ENCODE results near the gene LRRC27.
"Not testable (repeated sequence)": the region's sequence is repeated elsewhere in the genome, so short reads cannot be mapped to it uniquely, and the experiment has no call there.

LRRC27 gene

DNA sequence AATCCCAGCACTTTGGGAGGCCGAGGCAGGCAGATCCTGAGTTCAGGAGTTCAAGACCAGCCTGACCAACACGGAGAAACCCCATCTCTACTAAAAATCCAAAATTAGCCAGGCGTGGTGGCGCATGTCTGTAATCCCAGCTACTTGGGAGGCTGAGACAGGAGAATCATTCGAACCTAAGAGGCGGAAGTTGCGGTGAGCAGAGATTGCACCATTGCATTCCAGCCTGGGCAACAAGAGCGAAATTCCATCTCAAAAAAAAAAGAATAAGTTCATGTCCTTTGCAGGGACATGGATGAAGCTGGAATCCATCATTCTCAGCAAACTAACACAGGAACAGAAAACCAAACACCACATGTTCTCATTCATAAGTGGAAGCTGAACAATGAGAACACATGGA lies 17.1 kb upstream of the LRRC27 start:
- not testable (repeated sequence) for DNase-seq

DNA sequence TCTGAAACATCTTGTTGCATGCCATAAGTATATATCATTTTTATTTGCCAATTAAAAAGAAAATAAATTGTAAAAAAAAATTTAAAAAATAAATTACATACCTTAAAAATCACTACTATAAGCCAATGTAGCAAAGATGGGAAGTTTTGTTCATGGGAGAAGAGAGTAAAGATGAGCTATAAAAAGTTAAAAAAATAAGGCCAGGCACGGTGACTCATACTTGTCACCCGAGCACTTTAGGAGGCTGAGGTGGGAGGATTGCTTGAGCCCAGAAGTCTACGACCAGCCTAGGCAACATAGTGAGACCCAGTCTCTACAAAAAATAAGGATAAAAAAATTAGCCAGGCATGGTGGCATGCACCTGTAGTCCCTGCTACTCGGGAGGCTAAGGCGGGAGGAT lies 15.9 kb upstream of the LRRC27 start:
- no peak for DNase-seq

DNA sequence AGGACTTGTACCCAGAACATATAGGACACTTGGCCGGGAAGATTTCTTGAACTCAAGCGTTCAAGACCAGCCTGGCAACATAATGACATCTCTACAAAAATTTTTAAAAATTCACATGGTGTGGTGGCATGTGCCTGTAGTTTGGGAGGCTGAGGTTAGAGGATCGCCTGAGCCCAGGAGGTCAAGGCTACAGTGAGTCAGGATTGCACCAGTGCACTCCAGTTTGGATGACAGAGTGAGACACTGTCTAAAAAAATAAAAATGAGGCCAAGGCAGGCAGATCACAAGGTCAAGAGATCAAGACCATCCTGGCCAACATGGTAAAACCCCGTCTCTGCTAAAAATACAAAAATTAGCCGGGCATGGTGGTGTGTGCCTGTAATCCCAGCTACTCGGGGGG lies 14.5 kb upstream of the LRRC27 start:
- not testable (repeated sequence) for DNase-seq

GRCh38 chr10:132319853-132320653 lies 11.9 kb upstream of the LRRC27 start:
- no peak for DNase-seq

- no peak for DNase-seq
These were observed 11.1 kb upstream of the LRRC27 start for GRCh38 chr10:132320654-132321469.

DNA sequence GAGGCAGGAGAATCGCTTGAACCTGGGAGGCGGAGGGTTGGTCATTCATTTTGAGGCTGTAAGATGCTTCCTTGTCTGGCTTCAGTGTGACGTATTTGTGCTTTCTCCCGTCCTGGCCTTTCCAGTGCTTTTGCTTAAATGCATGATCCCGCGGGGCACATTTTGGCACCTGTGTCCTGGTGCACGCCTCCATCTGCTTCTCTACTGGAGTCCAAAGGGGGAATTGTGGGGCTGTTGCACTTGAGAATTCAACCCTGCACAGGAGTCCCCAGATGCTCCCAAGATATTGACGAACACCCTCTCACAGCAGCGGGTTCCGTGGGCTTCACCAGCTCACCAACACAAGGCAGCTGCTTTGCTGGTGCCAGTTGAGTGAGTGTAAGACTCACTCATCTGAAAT lies 10.3 kb upstream of the LRRC27 start:
- no peak for DNase-seq

- no peak for DNase-seq
These were observed 9.4 kb upstream of the LRRC27 start for GRCh38 chr10:132322586-132323048.

GRCh38 chr10:132324186-132324585 lies 7.8 kb upstream of the LRRC27 start:
- no peak for DNase-seq

DNA sequence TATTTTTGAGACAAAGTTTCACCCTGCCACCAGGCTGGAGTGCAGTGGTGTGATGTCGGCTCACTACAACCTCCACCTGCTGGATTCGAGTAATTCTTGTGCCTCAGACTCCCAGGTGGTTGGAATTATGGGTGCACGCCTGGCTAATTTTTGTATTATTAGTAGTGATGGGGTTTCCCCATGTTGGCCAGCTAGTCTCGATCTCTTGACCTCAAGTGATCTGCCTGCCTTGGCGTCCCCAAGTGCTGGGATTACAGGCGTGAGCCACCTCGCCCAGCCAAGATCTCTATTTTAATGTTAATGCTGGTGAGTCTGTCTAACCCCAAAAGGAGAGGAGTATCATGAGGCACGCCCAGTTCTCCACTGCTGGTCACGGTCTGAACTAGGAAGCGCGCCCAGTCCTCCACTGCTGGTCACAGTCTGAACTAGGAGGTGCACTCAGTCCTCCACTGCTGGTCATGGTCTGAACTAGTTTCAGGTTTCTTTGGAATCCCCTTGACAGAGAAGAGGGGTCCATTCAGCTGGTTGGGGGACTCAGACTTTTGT lies 5.6 kb upstream of the LRRC27 start:
- no peak for DNase-seq

DNA sequence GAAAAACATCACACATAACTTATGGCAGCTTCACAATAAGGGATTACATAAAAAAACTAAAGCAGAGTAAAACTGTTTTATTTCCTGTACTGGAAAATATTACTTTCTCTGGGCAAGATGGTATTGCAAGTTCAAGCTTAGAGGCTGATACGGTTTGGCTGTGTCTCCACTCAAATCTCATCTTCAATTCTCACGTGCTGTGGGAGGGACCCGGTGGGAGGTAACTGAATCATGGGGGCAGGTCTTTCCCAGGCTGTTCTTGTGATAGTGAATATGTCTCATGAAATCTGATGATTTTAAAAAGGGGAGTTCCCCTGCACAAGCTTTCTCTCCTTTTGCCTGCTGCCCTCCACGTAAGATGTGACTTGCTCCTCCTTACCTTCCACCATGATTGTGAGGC lies 5.1 kb upstream of the LRRC27 start:
- DNase-seq: no peak

DNA sequence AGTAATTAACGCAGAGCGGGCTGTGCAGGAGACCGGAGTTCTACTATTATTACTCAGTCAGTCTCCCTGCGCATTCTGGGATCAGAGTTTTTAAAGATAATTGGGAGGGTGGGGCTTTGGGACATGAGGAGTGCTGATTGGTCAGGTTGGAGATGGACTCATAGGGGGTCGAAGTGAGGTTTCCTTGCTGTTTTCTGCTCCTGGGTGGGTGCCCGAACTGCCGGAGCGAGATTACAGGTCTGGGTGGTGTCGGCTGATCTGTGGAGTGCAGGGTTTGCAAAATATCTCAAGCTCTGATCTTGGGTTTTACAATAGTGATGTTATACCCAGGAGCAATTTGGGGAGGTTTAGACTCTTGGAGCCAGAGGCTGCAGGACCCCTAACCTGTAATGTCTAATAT lies 3.9 kb upstream of the LRRC27 start:
- DNase-seq: no peak

DNA sequence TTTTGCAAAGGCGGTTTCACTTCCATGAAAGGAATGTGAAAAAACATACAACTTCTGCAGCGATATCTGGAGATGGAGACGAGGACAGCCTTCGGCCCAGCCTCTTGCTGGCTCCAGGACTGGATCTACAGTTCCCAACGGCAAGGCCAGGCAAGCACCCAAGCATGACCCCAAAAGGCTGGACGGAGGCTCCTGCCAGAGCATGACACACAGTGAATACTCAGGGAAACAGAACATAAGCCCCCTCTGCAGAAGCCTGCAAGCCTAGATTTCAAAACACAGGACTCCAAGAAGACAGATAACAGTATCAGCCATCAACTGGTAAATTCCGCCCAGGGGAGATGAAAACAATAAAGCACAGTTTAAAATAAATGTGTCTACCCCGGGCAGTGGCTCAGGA lies 3.3 kb upstream of the LRRC27 start:
- DNase-seq: no peak

DNA sequence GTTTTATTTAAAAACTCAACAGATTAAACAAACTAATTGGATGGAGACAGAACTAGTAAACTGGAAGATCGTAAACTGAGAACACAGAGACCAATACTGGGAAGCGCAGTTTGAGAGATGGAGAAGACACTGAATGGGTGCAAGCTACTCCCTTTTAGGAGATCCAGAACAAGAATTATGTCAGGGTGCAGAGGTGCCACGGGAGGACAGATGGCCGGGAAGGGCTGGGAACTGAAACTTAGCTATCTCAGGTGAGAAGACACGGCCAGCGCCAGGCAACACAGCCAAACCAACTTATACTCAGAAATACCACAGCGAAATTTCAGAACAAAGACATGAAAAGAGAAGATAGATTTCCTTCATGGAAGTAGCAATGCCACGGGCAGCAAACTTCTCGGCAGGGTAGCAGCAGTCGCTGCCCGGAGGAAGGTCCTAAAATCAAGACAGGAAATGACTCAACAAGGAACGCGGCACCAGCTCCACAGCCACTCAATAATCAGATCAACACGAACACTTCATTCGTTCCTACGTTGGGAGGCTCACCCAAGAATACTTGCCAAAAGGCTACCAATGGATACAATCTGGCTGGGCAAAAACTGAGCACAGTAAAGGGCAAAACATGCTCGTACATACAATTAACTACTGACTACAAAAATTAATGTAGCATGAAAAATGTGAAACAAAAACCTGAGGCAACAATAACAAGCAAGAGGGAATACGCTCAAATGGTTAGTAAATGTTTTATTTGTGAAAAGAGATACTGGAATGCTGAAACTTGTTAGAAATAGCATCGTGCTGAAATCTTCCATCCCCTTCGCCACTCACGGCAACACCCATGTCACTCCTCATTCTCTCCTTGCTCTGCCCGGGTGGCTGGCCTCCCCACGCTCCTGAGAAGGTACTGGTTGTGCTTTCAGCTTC lies 2.2 kb upstream of the LRRC27 start:
- peak in 1 of 14 donors; percentile 20 for DNase-seq

DNA sequence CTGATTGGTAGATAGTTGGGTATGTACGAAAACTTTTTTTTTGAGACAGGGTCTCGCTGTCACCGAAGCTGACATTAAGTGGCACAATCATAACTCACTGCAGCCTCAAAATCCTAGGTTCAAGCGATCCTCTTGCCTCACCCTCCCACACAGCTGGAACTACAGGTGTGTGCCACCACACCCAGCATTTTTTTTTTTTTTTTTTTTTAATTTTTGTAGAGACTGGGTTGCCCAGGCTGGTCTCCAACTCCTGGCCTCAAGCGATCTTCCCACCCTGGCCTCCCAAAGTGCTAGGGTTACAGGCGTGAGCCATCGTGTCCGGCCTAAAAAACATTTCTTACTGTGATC lies 1.5 kb upstream of the LRRC27 start:
- DNase-seq: no peak

- peak in 2 of 14 donors; percentile 51 to 58 for DNase-seq
These were observed 401 bp downstream of the LRRC27 start for GRCh38 chr10:132332433-132332754.

DNA sequence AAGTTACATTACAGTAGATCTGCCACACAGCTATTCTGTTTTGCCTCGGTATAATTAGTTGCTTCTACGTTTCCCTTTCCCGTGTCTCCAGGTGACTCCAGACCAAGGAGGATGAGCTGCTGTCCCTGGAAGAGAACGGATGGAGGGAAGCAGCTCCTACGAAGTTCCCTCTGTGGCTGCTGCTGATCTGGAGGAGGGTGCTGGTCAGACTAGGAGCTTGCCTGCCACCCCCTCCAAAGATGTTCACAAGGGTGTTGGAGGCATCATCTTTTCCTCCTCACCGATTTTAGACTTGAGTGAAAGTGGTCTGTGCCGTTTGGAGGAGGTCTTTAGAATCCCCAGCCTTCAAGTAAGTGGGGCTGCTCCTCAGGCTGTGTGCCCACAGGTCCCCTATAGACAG lies 1.4 kb downstream of the LRRC27 start:
- DNase-seq: no peak

- no peak for DNase-seq
These were observed 2.7 kb downstream of the LRRC27 start for GRCh38 chr10:132334631-132335188.

GRCh38 chr10:132335189-132336063 lies 3.4 kb downstream of the LRRC27 start:
- peak in 7 of 14 donors; percentile 14 to 72 (median 45) for DNase-seq

DNA sequence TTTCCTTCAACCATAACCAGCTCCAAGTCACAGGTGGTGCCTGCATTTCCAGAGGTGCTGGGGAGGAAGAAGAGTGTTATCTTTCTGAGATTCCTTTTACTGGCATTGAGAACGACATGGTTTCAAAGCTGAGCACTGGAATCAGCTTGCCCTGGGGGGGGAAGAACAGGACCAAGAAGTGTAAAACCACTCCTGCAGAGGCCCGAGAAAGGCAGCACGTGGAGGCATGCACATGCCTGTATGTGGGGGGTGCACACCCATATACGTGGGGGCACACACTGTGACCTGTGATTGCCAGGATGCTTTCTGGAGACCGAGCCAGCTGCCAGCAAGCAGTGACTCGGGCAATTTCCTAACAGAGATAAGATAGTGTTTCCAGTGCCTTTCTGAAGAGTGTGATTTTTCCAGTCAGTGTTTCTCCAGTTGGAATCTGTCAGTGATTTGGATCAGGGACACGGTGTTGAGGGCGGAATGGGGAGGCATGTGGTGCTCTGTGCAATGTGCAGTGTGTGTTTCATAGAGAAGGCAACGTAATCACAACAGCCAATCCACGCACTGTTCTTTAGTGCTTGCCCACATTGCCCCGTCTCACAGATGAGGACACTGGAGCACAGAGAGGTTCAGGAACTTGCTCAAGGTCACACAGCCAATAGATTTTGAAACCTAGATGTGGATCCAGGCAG lies 4.2 kb downstream of the LRRC27 start:
- no peak for DNase-seq

DNA sequence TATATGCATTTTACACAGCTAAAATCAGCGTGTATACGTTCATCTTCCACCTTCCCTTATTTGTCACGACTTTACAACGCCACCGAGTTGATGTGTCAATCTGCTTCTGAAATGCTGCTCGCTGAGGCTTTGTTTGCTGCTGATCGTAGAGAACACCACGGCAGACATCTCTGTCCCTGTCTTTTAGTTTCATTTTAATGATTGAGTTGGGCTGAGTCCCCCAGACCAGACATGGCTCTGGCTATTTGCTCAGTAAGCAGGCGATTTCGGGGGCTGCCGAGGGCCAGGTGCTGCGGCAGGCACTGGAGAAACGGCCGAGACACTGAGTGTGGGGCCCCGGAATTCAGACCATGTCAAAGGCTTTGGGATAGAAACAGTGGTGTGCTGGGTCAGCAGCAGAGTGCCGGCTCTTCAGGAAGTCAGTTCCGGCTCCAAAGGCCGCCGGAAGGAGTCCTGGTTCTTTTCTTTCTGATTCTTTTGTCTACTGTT lies 5.0 kb downstream of the LRRC27 start:
- DNase-seq: peak in 6 of 14 donors; percentile 15 to 35 (median 29)

All from C1 segment of cervical spinal cord (tissue), 14 donors.